ENCODE measurements around the gene SHROOM1. TPM values are rescaled to one million over a fixed set of nuclear protein-coding genes. Genes with fewer than 3 reads are reported as not detected.

SHROOM1 gene
- total and polyA plus RNA-seq, 2 of the 8 experiments (the other 6 are each of a cell fraction or from before 2014, with no cell fraction given): 3.9 to 5.2 TPM

DNA sequence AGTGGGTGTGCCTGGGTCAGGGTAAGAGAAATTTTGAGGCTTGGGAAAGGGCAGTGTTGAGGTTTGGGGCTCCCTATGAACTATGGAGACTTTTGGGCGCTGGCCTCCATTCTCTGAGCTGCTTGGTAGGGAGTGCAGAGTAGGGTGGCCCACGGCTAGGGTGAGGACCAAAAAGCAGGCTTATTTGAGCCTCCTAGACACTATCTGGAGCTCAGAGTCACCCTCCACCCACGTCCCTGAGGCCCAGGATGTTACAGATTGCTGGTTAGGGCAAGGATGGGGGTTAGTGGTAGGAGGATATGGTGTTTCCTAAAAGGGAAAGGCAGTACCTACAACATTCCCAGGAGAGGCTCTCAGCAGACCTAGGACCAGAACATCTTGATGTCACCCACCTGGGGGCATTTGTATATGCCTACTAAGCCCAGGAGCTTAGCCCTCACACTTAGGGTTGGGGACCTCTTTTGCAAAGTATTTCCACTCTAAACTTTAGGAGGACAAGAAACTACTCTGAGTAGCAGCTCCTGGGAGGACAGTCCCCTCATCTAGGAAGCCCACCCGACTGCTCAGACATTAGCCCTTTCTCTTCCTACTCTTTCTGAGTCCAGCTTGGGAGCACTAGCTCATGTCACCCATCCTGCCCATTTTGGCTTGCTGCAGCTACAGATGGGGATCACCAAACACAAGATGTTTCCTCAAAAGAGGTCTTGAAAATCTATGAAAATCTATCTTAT, 2.3 kb downstream of the SHROOM1 start:
- CTCF ChIA-PET (ENCODE audit: partially characterized antibody): interaction anchor here (1.5 to 25.6 kb wide), 8 partner anchors 8 to 76 kb away, joined by 3 to 465 read pairs (median 17); partner anchors contain the start of genes CCNI2, GDF9, LEAP2 and UQCRQ
- H4K5ac ChIP-seq (ENCODE audit: insufficient read length, low read depth, low read length): no peak overlapping the region
- no peak overlapping the region for H3K56ac ChIP-seq (replicated peaks; ENCODE audit: insufficient read length, low read depth, low read length)
- H2BK120ac ChIP-seq (replicated peaks; ENCODE audit: low read depth, low read length): no peak overlapping the region
- no peak overlapping the region for H2AK5ac ChIP-seq (ENCODE audit: low read depth, low read length)
- no peak overlapping the region for H4K8ac ChIP-seq (ENCODE audit: extremely low read depth, insufficient read depth, low read length)
- H4K20me1 ChIP-seq (replicated peaks in 1 of 2; ENCODE audit: control insufficient read depth in 1 of 2, insufficient read depth in 2 of 2, low read length in 2 of 2): no peaks in the 10 kb centered on the region
- no peak overlapping the region for H3K27ac ChIP-seq (ENCODE audit: low read depth, low read length)
- peaks cover 32 to 82% (median 71%) of the 10 kb centered on the region in 4 experiments for H3K27me3 ChIP-seq (replicated peaks in 1 of 4; ENCODE audit: control insufficient read depth in 3 of 4, extremely low read depth in 1 of 4, insufficient read depth in 3 of 4, low read length in 3 of 4)
- no peak overlapping the region for H3K9ac ChIP-seq (replicated peaks in 1 of 4; ENCODE audit: extremely low read depth in 1 of 4, low read depth in 3 of 4, low read length in 3 of 4)
- H2AFZ ChIP-seq (ENCODE audit: low read length): no peak overlapping the region
- no peak overlapping the region for H3K23ac ChIP-seq (ENCODE audit: insufficient read length)
- peaks cover 10% of the 10 kb centered on the region; the same call in 1 of the 2 replicates for H3K23me2 ChIP-seq (ENCODE audit: low read depth, low read length)
- H3K79me2 ChIP-seq (ENCODE audit: control insufficient read depth in 1 of 2, insufficient read depth in 2 of 2, low read length in 2 of 2): no peaks in the 10 kb centered on the region
- H3K18ac ChIP-seq (ENCODE audit: extremely low read depth, low read length): no peak overlapping the region
- DNase-seq (ENCODE audit: low read depth in 1 of 2, low spot score in 2 of 2) (no peak), FAIRE-seq (no peak)
- H2BK5ac ChIP-seq (ENCODE audit: low read depth, low read length): no peak overlapping the region
- H2BK15ac ChIP-seq (ENCODE audit: low read length): no peak overlapping the region
- H4K91ac ChIP-seq (replicated peaks; ENCODE audit: insufficient read length, low read length): no peak overlapping the region
- 88% methylated on average over 4 of the region's 4 CpGs; no CpG with 5 or more reads in 1 of the 2 experiments for WGBS, 2 experiments (ENCODE audit: extremely low coverage in 1 of 2, insufficient coverage in 1 of 2, insufficient read length in 1 of 2, insufficient replicate concordance in 2 of 2, low coverage in 1 of 2, low lambda C conversion rate in 2 of 2, missing lambda C conversion rate in 1 of 2)
- peaks cover 0 to 23% (median 21%) of the 10 kb centered on the region in 4 experiments; a peak in 6 of 7 replicates for H3K4me1 ChIP-seq (replicated peaks in 1 of 4; ENCODE audit: control insufficient read depth in 3 of 4, insufficient read depth in 4 of 4, low read length in 3 of 4)
- H2BK12ac ChIP-seq (ENCODE audit: low read depth, low read length): no peak overlapping the region
- no peak overlapping the region for H3K4me3 ChIP-seq (ENCODE audit: extremely low read depth in 1 of 4, insufficient read depth in 2 of 4, low read depth in 3 of 4, low read length in 4 of 4)
- no peak overlapping the region for H3K4me2 ChIP-seq (ENCODE audit: insufficient read depth in 1 of 2, low read depth in 2 of 2, low read length in 2 of 2)
- no peak overlapping the region for H3K4ac ChIP-seq (replicated peaks; ENCODE audit: insufficient read length, low read depth, low read length)
- H3K14ac ChIP-seq (ENCODE audit: insufficient read length): no peak overlapping the region
- H3K9me3 ChIP-seq (ENCODE audit: insufficient read depth in 2 of 2, low read depth in 1 of 2, low read length in 1 of 2): no peaks in the 10 kb centered on the region
- no peaks in the 10 kb centered on the region for H3K36me3 ChIP-seq (ENCODE audit: control insufficient read depth in 2 of 4, insufficient read depth in 4 of 4, low read length in 3 of 4)
- H3K79me1 ChIP-seq (ENCODE audit: low read depth, low read length): no peaks in the 10 kb centered on the region
- no peak overlapping the region for H2BK20ac ChIP-seq (ENCODE audit: low read length)
- POLR2A ChIA-PET (ENCODE audit: partially characterized antibody): interaction anchor here (1.0 to 5.7 kb wide), 5 partner anchors 7 to 38 kb away, joined by 3 to 32 read pairs (median 4); partner anchors contain the start of genes GDF9, SOWAHA and UQCRQ
- TF ChIP-seq TAF1 (IDR thresholded peaks at IDR 0.05; ENCODE audit: low read depth, low read length) (no peak), NANOG (IDR thresholded peaks at IDR 0.05; ENCODE audit: insufficient read depth, low read depth, low read length, poor library complexity, severe bottlenecking) (no peak), CEBPB (IDR thresholded peaks at IDR 0.05; ENCODE audit: low read depth, low read length) (no peak), SIX5 (IDR thresholded peaks at IDR 0.05; ENCODE audit: low read depth, low read length) (no peak), NRF1 (IDR thresholded peaks at IDR 0.05; ENCODE audit: low read depth, low read length) (no peak), MAFK (IDR thresholded peaks at IDR 0.05; ENCODE audit: low read depth, low read length) (no peak), SUZ12 (IDR thresholded peaks at IDR 0.05; ENCODE audit: low read length) (no peak), EGR1 (IDR thresholded peaks at IDR 0.05; ENCODE audit: borderline replicate concordance, low read depth, low read length) (no peak), RFX5 (IDR thresholded peaks at IDR 0.05; ENCODE audit: borderline replicate concordance, low read depth, low read length) (no peak)
- TF ChIP-seq, protein P1, sequence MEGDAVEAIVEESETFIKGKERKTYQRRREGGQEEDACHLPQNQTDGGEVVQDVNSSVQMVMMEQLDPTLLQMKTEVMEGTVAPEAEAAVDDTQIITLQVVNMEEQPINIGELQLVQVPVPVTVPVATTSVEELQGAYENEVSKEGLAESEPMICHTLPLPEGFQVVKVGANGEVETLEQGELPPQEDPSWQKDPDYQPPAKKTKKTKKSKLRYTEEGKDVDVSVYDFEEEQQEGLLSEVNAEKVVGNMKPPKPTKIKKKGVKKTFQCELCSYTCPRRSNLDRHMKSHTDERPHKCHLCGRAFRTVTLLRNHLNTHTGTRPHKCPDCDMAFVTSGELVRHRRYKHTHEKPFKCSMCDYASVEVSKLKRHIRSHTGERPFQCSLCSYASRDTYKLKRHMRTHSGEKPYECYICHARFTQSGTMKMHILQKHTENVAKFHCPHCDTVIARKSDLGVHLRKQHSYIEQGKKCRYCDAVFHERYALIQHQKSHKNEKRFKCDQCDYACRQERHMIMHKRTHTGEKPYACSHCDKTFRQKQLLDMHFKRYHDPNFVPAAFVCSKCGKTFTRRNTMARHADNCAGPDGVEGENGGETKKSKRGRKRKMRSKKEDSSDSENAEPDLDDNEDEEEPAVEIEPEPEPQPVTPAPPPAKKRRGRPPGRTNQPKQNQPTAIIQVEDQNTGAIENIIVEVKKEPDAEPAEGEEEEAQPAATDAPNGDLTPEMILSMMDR (IDR thresholded peaks at IDR 0.05; ENCODE audit: control extremely low read depth in 1 of 3, insufficient read depth in 1 of 3, low read depth in 1 of 3, low read length in 3 of 3): no peak

All from H1 (cell line).